WTC11 (cell line): ENCODE data around the gene COL4A2.

Source experiments
- CTCF ChIP-seq: fragments of 200-600 bp; IDR thresholded peaks from 2 replicates; pipeline ENCODE4 v1.8.0; 2022; ENCODE audit warnings: antibody characterized with exemption
- E2F1 ChIP-seq: sonication (generic); formaldehyde crosslinking; IDR thresholded peaks from 2 replicates; pipeline ENCODE4 v1.8.0; 2022; ENCODE audit warnings: mild to moderate bottlenecking, missing genetic modification reagents

GRCh38 chr13:110518571-110518970 is 211.5 kb downstream of the COL4A2 start:
- TF ChIP-seq E2F1 (CRISPR knock-in tag): no peak
- no peak for TF ChIP-seq CTCF
